NOMO-1 treated with dmso at 0.1 percent for 144 hours (cell line): ENCODE measurements around the gene ARFGAP1.

Experiments
- DNase-seq: peaks from one replicate; lab custom pipeline; 2025; ENCODE audit not compliant: unreplicated experiment; lab: John Stamatoyannopoulos, UW

Gene ARFGAP1

DNA sequence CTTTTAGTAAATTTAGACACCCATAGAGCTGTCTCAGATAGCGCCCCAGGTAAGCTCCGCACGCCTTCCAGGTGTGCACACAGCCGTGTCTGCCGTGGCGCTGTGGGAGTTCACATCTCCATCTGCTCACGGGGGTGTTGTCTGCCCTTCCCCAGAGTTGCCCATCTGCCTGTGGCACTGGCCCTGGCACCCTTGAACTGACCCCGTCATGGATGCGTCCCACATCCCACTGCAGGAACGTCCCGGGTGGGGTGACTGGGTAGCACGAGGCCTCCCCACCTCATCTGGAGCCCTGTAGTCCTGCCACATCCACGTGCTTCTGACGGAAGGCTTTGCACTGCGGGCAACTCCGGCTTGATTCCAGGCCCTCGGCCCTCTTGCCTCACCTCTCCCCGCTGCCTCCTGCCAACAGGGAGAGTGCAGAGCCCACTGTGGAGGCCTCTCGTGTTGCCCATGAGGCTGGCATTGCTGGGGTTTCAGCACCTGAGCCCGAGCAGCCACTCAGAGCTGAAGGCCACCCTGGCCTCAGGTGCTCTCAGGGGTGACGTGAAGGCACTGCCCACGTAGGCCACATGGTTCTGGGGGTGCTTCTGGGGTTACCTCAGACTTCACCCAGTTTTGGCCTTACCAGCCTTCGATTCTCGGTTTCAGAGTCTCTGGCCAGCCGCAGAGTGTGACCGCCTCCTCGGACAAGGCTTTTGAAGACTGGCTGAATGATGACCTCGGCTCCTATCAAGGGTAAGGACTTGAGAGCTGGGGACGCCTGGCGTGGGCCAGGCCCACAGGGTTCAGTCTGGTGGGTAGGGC, 5.1 kb downstream of the ARFGAP1 start:
- no peak for DNase-seq

DNA sequence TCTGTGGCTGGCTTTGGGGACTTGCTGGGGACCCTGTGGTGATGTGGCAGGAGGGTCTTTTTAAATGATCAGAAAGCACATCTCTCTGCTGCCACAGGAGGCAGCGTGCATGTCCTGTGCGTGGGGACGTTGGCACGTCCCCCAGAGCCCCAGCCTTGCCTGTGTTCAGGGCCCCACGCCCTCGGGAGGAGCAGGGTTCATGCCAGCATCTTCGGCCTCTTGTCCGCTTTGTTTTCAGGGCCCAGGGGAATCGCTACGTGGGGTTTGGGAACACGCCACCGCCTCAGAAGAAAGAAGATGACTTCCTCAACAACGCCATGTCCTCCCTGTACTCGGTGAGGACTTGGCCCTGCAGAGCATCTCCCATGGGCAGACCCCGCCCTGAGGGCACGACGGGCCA, 6.0 kb downstream of the ARFGAP1 start:
- no peak for DNase-seq

DNA sequence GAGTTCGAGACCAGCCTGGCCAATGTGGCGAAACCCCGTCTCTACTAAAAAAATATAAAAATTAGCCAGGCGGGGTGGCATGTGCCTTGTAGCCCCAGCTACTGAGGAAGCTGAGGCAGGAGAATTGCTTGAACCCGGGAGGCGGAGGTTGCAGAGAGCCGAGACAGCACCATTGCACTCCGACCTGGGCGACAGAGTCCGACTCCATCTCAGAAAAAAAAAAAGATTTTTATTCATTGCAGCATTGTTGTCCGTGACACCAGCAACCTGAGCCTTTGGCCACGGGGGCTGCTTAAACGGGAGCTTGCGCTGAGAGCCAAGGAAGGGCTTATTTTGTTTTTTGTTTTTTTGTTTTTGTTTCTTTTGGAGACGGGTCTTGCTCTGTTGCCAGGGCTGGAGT, 7.3 kb downstream of the ARFGAP1 start:
- DNase-seq, result no peak

DNA sequence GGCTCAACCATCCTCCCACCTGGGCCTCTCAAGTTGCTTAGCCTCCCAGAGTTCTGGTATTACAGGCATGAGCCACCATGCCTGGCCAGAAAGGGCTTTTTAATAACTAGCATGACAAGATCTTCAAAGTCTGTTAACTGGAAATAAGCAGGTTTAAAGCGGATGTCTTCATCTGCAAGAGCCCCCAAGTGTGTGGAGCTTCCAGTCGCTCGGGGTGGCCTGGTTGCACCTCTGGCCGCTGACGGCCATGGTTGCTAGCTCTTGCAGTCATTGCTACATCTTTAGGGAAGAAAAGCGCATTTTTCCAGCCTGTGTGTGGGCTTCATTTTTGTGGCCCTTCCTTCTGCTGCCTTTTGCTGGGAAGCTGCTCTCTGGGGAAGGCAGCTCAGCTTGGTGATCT, 7.8 kb downstream of the ARFGAP1 start:
- DNase-seq, result no peak

DNA sequence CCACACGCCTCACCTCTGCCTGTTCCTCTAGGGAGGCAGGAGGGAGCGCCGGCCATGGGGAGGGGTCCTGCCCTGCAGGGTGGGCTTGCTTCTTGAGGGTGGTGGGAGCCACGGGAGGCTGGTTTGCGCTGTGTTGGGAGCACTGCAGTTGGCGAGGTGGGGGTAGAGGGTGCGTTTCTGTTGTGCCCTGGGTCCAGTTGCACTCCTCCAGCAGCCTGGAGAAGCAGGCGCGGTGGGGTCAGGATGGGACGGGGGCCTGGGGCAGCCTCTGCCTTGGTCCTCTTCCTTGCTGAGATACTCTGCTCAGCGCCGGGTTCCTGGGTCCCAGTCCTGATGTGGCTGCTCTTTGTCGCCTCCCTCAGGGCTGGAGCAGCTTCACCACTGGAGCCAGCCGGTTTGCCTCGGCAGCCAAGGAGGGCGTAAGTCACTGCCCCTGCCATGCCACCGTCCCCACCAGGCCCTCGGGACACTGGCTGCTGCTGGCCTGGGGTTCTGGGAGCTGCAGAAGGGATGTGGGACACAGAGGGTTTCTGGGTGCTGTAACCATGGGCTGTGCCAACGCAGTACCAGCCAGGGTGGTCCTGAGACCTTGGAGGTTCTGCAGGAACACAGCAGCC, 8.4 kb downstream of the ARFGAP1 start:
- no peak for DNase-seq

DNA sequence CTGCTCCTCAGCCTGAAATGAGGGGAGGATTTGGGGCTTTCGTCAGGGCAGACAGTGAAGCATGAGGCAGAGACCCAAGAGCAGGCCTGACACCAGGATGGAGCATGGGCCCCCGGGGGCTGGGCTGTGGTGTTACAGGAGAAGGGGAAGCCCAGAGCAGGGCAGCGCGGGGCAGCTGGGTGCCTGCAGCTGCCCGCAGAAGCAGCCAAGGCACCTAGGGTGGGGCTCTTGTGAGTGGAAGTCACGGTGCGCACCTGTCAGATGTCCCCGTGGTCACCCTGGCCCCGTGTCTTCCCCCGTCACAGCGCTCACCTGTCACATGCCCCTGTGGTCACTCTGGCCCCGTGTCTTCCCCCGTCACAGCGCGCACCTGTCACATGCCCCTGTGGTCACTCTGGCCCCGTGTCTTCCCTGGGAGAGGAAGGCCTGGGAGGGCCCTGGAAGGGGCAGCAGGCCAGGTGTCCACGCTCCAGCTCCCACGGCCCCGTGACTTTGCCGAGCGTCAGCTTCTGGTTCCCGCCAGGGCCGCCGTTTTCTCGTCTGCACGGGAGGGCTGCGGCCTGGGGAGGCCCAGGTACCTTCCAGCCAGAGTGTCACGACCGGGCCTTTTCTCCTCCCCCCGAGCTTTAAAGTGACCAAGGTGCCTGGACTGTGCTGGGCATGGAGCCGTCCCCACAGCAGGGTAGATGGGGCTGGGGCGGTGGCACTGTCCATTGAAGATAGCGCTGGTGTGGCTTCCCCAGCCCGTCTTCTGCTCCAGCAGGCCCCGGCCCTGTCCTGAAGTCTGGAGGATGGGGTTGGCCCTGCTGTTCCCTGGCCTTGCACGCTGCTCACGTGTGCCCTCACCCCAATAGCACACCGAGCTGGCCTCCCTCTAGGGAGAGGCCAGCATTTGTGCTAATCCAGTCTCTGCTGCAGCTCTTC, 9.4 kb downstream of the ARFGAP1 start:
- DNase-seq, result no peak

DNA sequence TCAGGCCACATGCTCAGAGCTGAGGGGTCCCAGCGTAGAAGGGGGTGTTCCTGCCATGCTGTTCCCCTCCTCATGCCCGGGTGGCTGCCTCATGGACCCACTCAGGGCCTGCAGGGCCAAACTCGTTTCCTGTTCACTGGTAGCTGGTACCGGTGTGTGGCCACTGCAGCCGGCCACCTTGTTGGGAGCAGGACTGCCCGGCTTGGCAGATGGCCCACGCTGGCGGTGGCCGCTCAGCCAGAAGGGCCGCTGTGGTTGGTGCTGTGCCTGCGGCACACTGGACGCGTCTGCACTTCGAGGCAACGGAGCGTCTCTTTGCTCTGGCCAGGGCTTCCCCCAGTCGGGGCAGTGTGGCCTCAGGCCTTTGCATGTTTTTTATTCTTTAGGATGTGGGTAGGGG, 10.3 kb downstream of the ARFGAP1 start:
- no peak for DNase-seq

DNA sequence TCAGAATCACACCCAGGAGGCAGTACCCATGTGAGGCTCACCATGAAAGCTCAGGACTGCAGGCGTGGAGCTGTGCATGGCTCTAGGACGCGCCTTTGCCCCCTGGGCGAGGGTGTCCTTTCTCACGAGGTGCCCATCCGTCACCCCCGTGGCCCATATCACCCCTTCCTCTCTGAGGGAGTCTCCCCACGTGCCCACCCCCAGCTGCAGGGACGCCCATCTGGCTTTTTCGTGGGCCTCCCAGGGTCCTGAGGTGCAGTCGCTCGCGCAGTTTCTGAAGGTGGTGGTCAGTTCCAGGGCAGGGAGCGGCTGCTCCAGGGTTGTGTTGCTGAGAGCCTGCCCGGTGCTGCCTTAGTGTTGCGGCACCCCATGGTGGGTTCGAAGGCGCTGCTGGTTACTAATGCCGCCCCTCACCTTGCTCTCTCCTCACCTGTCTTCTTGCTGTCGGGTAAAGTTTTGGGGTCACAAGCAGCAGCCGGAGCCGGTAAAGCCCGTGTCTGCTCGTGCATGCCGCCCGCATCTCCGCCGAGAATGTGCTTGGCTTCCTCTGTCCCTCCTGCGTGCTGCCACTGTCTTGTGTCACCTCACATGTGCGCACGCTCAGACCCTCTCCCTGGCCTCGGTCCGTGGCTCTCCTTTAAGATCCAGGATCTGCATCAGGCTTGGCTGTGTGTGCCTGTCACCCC, 10.9 kb downstream of the ARFGAP1 start:
- DNase-seq, result no peak

DNA sequence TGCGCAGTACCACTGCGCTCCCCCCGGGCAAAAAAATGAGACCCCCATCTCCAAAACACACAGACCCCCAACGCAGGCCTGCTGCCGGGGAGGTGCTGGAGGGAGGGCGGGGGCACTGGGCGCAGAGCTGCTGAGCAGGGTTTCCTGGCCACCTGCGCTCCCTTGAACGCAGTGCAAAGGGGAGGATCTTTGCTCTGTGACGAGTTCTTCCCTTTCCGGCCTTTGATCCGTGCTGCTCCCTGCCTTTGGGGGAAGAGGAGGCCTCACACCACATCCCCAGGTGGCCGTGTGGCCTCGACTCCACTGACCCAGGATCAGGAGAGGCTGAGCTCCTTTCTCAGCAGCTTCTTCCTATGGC, 11.4 kb downstream of the ARFGAP1 start:
- DNase-seq, result no peak

DNA sequence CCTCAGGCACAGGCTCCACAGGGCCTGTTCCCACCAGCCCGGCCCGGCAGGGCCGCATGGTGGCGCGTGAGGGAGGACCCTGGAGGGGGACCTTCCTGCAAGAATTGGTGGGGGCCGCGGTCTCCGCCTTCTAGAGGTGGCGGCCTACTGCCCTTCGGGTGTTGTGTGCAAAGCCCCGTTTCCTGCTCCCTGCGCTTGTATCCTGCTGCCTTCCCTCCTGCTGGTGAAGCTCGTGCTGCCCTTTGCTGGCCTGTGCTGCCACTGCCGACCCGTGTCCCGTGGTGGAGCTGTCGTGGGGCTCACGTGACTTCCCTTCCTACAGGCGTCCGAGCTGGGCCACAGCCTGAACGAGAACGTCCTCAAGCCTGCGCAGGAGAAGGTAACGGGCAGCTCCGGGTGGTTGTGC, 11.9 kb downstream of the ARFGAP1 start:
- DNase-seq, result no peak

DNA sequence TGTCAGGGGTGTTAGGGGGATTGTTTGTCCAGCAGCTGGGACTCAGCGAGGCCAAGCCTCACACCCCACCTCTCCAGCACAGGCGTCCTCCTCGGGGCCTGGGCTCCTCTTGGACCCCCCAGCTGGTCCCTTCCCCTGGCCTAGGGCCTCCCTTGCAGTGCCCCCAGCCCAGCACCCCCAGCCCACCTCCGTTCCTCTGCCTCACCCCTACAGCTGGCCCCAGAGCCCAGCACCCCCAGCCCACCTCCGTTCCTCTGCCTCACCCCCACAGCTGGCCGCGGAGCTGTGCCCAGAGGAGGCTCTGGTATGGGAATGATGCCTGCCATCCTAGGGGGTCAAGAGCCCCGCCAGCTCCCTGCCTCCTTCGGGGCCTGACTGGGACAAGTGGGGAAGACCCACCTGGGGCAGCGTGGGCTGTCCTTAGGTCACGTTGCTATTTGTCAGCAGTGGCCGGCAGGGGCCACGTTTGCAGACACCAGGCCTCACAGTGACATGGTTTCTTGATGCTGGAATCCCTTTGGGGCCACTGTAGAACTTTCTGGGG, 12.4 kb downstream of the ARFGAP1 start:
- no peak for DNase-seq

DNA sequence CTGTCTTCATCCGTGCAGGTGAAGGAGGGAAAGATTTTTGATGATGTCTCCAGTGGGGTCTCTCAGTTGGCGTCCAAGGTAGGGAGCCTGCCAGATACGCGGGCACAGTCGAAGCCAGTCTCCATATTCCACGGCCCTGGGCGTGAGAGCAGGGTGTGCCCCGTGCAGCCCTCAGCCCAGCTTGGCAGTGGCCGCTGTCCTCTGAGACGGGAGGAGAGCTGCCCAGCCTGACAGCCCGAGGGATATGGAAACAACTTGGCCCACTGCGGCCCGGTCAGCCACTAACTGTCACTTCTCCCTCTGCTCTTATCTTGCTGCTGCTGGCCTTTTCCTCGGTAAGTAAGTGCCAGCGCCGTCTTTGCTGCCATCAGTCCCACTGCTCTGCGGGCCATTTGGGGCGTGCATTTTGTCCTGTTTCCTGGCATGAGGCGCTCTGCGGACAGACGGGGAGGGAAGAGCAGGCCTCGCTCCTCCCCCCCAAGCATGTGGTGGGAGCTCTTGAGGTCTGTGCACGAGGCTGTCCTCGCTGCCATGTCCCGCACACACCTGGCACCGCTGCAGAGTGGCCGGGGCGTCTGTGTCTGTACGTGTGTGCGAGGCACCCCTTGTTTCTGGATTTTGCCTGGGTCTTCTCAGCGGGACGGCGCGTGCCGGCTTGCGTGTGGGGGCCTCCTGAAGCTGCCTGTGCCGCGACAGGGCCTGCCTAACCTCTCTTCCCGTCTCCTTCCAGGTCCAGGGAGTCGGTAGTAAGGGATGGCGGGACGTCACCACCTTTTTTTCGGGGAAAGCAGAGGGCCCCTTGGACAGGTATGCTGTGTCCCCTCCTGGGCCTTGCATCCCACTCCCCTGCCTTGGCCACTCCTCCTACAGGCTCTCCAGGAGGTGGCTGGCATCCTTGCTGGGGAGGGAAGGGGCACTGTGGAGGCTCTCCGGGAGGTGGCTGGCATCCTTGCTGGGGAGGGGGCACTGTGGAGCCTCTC, 13.3 kb downstream of the ARFGAP1 start:
- no peak for DNase-seq

DNA sequence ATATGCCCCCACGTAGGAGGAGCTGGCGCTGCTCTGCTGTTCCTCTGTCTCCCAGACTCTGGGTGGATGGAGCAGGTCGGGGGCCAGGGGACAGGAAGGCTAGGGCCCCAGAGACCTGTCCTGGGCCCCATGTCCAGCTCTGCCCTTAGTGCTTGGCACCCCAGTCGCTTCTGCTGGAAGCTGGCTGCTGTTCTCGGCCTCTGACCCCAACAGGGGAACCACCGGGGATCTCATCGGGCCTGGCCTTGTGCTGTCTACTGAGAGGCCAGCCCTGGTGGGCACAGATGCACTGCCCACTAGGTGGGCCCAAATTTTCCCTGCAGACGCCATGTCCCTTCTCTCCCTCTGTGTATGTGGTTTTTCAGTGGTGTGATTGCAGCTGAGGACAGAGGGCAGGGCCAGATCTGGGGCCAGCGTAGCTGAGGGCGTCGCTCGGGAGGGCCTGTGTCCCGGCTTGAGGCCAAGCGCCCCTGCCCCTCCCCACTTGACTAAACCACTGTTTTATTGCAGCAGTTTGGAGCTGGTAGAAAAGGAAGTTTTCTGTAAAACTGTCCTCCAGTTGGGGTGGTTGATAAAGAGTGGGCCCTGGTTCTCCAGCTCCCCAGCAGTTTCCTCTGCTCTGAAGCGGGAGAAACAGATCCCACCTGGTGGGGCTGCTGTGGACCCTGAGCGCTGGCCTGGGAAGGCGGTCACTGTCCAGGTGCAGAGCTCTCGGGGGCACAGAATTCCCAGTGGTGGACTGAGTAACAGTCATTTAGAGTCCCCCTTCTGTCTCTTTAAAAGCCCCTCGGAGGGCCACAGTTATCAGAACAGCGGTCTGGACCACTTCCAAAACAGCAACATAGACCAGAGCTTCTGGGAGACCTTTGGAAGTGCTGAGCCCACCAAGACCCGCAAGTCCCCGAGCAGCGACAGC, 14.4 kb downstream of the ARFGAP1 start:
- no peak for DNase-seq

DNA sequence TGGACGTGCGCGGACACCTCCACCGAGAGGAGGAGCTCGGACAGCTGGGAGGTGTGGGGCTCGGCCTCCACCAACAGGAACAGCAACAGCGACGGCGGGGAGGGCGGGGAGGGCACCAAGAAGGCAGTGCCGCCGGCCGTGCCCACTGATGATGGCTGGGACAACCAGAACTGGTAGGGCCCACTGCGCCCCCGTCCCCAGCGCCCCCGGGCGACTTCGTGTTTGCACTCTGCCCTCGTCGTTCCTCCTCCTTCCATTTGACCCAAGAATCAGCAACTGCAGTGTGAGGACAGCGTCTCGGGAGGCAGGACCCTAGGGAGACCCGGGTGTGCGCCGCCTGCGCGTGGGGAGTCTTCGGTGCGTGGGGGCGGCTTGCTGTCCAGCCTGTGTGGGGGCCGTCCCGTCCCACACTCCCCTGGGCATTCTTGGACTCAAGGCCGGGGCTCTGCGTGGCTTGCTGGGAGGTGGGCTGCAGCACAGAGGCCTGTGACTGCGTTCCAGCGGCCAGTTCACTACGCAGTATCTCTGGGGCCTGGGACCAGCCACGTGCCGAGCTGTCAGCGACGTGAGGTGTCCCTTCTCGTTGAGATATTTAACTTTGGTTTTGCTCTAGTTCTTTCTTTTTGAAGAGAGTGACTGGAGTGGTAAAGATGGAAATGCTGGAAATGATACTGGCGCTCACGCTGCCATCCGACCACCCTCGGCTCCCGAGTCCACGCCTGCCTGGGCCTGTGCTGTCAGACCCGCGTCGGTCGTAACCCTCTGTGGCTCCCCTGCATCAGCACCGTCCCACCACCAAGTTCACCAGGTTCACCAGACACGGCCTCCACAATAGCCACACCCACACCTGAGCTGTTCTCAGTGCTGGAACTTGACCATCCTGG, 15.3 kb downstream of the ARFGAP1 start:
- no peak for DNase-seq

DNA sequence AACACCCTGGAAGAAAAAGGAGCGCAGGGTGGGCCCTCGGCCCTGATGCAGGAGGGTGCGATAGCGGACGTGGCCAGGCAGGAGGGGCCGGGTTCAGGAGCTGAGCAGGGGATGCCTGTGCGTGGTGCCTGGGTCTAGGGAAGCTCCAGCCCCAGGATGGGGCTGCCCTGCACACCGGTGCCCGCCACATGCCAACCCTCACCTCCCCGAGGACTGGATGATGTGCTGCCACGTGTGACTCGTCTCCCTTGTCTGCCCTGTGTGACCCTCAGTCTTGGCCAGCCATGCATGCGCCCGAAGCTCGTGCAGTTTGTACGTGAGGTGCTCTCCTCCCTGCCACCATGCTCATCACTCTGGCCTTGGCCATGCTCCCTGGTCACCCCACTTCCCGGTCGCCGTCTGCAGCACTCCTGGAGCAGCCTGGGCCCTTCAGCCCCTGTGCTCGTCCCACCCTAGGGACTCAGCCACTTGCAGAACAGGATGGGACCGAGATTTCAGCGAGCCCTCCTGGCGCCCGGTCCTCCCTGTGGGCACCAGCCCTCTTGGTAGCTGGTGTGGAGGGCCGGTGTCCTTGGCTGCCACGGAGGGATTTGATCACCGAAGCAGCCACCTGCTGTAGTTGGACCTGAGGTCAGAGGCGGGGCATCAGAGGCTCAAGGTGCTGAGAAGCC, 16.1 kb downstream of the ARFGAP1 start:
- DNase-seq, result no peak

DNA sequence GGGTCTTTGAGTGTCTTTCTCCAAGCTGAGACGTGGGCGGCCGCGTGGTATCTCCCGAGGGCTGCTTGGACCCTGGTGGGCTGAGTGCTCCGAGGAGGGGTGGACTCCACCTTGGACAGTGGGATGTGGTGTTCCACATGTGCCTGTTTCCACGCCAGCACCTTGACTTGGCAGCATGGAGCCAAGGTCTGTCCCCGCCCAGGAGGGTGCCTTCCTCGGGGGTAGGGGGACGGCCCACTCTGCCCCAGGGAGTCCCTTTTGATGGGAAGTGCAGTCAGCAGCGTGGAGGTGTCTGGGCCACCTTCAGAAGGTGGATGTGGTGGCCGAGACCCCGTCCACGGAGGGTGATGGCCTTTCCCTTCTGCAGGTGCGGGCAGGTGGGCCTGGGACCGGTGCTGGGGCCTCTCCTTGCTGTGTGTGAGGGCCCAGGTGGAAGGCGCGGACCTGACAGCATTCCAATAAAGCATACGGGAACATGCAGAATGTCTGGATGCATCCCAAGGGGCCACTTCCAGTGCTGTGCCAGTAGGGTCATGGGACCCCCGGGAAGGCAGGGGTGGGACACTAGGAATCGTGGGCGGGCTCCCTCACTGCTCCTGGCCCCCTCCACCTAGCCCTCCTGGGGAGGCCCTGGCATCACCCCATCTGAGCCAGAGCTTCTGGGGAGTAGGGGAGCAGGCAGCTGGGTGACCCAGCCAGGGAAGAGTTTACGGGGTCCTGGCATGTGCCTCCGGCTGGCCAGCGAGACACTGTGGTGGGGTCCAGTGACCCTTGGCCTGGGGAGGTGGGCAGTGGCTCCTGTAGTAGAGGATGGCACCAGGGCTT, 16.9 kb downstream of the ARFGAP1 start:
- no peak for DNase-seq
